Stimulated activated CD8-positive, alpha-beta memory T cell treated with anti-CD3 and anti-CD28 coated beads, Interleukin-4, amount 100 ng/mL, for 1 hour (primary cell): Measurements from ENCODE around the gene RPL31.
A peak's percentile ranks its signal among the peaks of the same experiment; 100 is the strongest.

ENCODE experiments used
- DNase-seq, 2 donors: peaks; one replicate each; pipeline ENCODE4 v3.0.0-alpha.2; 2020; ENCODE audit warnings: low read depth in 2 of 2, low spot score in 1 of 2

Gene RPL31

GRCh38 chr2:100993294-100993693 lies 8.8 kb upstream of the RPL31 start:
- no peak for DNase-seq

- DNase-seq: no peak
Measured at GRCh38 chr2:100995309-100996075, 6.6 kb upstream of the RPL31 start.

- no peak for DNase-seq
Measured at GRCh38 chr2:100997509-100998234, 4.4 kb upstream of the RPL31 start.

GRCh38 chr2:100998235-100998573 lies 3.9 kb upstream of the RPL31 start:
- no peak for DNase-seq

- no peak for DNase-seq
Measured at GRCh38 chr2:100999995-101000394, 2.1 kb upstream of the RPL31 start.

- DNase-seq: peak in 1 of 2 donors; percentile 3
Measured at GRCh38 chr2:101002562-101003277, 631 bp downstream of the RPL31 start.

GRCh38 chr2:101003278-101003775 lies 1.2 kb downstream of the RPL31 start:
- no peak for DNase-seq

- DNase-seq: no peak
Measured at GRCh38 chr2:101004620-101005325, 2.7 kb downstream of the RPL31 start.

- DNase-seq: no peak
Measured at GRCh38 chr2:101006065-101006715, 4.1 kb downstream of the RPL31 start.

GRCh38 chr2:101007415-101008345 lies 5.6 kb downstream of the RPL31 start:
- DNase-seq: no peak

- DNase-seq: no peak
Measured at GRCh38 chr2:101011152-101011551, 9.1 kb downstream of the RPL31 start.

GRCh38 chr2:101012054-101012705 lies 10.1 kb downstream of the RPL31 start:
- no peak for DNase-seq

- peak in 1 of 2 donors; percentile 15 for DNase-seq
Measured at GRCh38 chr2:101012706-101013181, 10.7 kb downstream of the RPL31 start.

GRCh38 chr2:101014264-101014857 lies 12.3 kb downstream of the RPL31 start:
- DNase-seq: no peak

- no peak for DNase-seq
Measured at GRCh38 chr2:101017371-101017770, 15.3 kb downstream of the RPL31 start.

GRCh38 chr2:101018934-101019333 lies 16.8 kb downstream of the RPL31 start:
- DNase-seq: no peak

GRCh38 chr2:101022221-101022620 lies 20.1 kb downstream of the RPL31 start:
- no peak for DNase-seq

GRCh38 chr2:101023327-101024107 lies 21.4 kb downstream of the RPL31 start:
- DNase-seq: no peak
